Measurements from ENCODE around the gene LAMP1.

- TF ChIP-seq BACH2 (CRISPR knock-in tag; IDR thresholded peaks at IDR 0.05; ENCODE audit: borderline replicate concordance) (no peak), SNAI2 (CRISPR knock-in tag; IDR thresholded peaks at IDR 0.05) (no peak)
- TF ChIP-seq, protein P1, sequence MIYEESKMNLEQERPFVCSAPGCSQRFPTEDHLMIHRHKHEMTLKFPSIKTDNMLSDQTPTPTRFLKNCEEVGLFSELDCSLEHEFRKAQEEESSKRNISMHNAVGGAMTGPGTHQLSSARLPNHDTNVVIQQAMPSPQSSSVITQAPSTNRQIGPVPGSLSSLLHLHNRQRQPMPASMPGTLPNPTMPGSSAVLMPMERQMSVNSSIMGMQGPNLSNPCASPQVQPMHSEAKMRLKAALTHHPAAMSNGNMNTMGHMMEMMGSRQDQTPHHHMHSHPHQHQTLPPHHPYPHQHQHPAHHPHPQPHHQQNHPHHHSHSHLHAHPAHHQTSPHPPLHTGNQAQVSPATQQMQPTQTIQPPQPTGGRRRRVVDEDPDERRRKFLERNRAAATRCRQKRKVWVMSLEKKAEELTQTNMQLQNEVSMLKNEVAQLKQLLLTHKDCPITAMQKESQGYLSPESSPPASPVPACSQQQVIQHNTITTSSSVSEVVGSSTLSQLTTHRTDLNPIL (CRISPR knock-in tag; IDR thresholded peaks at IDR 0.05; ENCODE audit: low read depth) = no peak
These were observed 74.0 kb downstream of the LAMP1 start for GRCh38 chr13:113371061-113371460.

Data from SK-N-SH treated with all-trans-retinoic acid at 6 μM for 48 hours (cell line).